CD4-positive, alpha-beta T cell treated with Interleukin-4 for 1 hour (primary cell): ENCODE results near the gene MPPED2.

Experiments
- DNase-seq, 2 donors: peaks; one replicate each; pipeline ENCODE4 v3.0.0-alpha.2; 2020 to 2022

The MPPED2 gene

DNA sequence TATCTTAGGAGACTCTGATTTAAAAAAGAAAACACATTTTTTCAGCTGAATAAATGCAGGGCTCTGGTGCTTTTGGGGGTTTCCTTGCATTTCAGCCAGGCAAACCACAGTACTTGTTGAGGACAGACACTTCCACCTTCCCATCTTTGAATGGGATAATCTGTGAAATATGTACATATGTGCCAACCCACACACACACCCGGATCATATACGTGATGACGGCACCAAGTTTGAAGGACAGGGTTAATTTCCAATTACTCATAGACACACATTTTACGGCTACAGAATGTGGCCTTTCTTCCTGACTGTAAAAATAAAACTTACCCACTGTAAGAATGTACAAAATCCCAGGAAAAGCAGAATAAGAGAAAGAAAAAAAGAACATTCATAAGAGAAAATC lies 104.4 kb downstream of the MPPED2 start:
- DNase-seq, result no peak

DNA sequence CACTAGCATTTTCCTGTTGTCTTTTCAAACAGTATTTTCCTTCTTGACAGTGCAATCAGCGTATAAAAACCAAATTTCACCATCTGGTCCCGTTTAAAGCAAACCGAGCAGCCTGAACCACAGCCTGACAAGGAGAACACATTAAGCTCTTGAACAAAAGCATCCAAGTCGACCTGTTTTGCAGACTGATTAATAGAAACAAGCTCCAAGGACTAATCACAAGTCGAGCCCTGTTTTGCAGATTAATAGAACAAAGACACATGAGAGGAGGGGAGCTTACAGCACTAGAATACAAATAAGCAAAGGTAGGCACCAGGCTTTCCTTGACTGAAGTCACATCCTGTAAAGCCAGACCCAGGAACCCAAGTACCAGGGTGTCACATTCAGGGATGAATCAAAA lies 104.8 kb downstream of the MPPED2 start:
- DNase-seq, result no peak

DNA sequence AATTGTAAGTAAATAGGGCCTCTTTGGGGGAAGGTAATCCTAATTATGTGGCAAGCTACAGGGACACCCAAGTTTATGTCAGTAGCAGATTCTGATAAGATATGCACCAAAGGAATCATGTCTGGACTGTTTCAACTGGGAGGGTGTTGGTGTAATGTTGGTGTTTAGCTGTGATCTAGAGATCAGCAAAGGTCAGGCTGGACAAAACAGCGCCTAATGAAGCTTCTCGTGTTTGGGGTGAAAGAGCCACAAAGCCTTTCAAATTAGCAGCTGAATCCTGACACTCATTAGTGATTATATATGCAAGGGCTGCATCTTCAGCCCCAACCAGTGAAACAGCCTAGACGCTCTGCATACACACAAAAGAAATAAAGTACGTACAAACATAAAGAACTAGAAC lies 106.3 kb downstream of the MPPED2 start:
- DNase-seq, result no peak

DNA sequence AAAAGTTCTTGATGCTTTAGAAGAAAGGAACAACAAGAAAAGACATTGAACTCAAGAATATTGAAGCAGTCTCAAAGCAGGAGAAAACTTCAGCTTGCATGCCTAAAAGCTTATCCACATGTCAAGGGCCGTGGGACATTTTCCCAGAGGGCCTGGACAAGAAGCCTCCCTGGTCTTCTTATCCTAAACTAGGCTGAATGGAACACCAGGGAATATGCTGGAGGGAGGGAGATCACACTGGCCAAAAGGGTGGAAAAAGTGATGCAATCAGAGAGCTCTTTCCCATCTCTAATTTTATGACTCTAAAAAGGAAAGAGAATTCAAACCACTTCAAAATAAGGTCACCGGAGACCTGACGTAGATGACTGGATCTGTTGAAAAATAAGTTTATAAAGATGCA lies 107.2 kb downstream of the MPPED2 start:
- no peak for DNase-seq

DNA sequence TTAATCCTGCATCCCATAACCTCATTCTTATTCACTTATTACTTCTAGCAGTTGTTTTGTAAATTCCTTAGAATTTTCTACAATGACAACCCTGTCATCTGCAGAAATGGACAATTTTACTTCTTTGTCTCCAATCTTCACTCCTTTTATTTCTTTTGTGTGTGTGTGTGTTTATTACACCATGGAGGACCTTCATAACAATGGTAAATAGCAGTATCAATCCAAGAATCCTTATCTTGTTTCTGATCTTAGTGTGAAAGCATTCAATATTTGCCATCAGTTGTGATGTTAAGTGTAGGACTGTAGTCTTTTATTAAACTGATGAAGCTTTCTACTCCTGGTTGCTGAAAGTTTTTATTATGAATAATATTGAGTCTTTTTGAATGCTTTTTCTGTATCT lies 109.1 kb downstream of the MPPED2 start:
- no peak for DNase-seq

DNA sequence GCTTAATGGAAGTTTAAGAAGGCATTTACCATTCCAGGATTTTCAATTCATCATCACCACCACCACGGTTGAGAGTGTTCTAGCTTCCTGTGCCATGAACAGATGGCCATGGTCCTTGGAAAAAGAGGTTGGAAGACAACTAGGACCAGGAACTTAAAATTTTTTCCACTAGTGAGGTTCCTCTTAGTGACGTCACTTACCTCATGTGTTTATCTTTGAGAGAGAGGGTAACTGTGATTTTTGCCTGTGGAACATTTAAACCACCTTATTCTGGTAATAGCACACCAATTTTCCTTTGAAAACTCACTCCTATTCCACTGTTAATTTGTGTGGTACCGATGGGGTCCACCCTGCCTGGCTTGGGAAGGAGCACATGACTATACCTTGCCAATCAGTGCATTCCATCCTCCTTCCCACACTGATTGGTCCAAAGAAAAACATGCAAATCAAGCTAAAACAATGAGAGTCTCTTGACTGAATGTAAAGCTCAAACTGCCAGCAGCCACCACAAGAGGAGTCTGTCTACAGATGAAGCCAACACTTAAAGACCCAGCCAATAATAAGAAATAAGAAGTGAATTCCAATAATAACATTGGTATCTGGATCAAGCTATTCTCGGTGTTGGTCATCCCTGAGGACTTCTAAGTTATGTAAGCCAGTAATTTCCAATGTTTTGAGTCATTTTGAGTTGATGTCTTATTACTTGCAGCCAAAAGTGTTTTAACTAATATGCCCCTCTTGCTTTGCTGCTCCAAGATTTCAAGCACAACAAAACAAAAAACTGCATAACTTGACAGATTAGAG lies 111.8 kb downstream of the MPPED2 start:
- no peak for DNase-seq

DNA sequence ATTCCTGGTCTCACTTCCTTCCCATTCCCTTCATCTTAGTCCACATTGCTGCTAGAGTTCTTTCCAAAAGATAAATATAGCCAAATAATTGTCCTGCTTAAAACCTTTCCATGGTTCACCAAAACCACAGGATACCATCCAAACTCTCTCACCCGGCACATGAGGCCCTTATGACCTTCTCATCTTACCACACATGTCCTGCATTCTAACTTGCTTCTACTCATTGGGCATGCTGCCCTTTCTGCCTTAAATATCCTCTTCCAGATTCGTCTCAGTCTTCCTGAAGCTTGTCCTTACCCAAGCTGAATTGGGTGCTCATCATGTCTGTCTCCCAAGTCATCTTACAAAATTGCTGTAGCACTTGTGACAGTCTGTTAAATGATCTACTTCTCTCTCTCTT lies 114.9 kb downstream of the MPPED2 start:
- no peak for DNase-seq

DNA sequence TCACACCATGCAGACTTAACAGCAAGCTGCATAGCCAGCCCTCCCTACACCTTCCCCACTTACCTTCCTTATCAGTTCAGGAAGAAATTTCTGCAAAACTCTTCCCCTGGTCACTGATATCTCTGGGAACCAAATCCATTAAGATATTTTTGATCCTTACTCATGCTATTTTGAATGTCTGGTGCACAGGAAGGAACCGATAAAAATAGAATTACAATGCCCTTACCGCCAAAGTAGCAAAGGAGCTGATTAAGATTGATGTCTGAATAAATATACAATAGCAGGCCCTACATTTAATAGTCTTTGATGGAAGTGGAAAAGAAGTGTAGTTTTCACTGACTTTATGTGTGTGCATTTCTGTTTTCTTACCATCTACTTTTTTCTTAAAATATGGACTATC lies 117.3 kb downstream of the MPPED2 start:
- DNase-seq, result no peak

DNA sequence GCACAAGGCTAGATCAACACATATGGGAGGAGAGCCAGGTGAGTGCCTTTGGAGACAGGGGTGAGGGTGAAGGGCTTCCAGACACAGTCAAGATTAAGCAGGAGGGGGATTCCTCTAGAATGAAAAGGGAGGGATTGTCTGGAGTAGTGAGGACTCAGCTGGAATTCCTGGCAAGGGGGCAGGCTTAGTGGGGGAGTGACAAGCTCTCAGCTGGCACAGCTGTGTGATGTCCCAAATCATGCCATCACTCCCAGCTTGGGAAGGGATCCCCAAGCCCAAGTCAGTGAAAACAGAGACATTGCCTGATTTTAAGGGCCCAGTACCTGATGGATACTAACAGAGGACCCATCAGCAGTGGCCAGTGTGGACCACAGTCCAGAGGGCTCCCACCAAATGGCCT lies 119.0 kb downstream of the MPPED2 start:
- DNase-seq, result no peak

DNA sequence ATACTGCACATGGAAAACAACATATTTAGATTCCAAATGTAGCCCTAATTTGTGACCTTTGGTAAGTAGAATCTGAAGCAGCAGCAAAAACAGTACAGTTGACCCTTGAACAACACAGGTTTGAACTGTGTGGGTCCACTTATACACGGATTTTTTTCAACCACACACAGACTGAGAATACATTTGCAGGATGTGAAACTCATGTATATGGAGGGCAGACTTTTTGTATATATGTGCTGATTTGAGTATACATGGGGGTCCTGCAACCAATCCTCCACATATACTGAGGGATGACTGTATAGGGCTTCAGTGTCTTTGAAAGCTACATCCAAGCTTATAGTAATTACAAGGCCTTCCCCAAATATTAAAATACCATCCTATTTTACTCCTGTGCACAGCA lies 120.5 kb downstream of the MPPED2 start:
- DNase-seq, result no peak

DNA sequence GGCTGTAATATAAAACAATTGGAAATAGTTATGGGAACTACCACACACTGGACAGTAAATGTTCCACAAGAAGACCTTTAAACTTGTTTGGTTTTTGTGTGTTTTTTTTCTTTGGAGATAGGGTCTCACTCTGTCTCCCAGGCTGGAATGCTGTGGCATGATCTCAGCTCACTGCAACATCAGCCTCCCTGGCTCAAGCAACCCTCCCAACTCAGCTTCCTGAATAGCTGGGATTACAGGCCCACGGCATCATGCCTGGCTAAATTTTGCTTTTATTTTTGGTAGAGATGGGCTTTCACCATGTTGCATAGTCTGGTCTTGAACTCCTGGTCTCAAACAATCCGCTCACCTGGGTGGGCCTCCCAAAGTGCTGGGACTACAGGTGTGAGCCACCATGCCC lies 121.0 kb downstream of the MPPED2 start:
- no peak for DNase-seq

DNA sequence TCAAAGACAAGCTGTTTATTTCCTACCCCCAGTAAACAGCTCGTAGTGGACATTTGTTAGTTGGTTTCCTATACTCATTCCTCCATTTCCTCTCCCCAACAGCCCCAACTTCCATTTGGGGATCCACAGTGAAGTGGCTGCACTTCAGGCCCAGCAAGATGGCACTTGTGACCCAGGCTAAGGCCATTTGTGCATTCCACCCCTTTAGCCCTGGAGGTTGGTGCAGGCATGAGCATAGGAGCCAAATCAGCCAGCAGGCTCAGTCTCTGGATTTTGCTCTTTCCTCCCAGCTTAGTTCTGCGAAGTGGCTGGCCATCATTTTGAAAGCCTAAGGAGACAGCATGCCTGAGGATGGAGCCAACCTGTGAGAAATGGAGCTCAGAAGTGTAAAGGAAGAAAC lies 122.9 kb downstream of the MPPED2 start:
- DNase-seq, result no peak

DNA sequence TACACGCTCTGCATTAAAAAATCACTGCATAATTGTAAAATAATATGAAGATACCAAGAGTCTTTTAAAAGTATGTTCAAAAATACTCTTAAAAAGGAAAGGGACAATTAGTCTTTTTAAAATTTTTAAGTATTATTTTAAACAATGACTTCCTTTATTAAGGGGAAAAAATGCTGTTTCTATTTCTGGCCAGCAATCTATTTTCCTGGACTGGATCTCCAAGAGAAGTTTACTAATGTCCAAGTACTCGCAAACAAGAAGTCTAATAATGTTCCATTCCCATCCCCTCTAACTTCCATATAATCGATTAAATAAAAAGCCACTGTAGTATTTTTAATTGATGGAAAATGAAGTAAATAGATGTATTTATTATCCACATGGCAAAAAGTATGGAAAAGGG lies 123.7 kb downstream of the MPPED2 start:
- DNase-seq, result no peak

DNA sequence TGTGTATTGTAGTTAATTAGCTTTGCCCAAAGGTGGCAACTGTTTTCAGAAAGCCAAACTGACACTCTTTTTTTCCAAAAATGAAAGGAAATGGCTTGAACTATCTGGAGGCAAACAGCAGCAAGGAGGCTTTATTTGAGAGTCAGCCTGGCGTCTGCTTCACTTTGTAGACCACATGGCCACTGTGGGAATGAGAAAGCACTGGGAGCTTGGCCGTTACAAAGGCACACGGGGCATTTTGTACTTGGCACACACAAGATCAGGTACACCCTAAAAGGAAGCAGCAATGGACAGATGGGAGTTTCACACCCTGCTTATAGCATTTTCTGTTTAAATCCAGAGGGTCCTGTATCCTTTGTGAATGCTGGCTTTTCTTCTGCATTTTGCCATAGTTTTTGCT lies 126.3 kb downstream of the MPPED2 start:
- DNase-seq, result no peak

DNA sequence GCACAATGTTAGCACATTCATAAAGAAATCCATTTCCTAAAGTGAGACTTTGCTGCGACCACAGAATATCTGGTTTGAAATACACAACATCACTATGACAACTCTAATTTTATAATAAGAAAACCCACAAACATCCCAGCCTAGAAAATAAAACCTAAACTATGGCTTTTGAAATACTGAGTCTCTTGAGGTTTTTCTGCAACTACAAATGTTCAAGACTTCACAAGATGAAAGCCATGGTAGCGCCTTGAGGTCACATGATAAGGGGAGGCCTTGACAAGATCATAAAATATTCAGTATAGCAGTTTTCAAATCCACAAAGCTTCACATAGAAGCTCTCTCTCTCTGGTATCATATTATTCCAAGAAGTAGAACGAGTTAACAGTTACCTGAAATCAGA lies 126.8 kb downstream of the MPPED2 start:
- no peak for DNase-seq

DNA sequence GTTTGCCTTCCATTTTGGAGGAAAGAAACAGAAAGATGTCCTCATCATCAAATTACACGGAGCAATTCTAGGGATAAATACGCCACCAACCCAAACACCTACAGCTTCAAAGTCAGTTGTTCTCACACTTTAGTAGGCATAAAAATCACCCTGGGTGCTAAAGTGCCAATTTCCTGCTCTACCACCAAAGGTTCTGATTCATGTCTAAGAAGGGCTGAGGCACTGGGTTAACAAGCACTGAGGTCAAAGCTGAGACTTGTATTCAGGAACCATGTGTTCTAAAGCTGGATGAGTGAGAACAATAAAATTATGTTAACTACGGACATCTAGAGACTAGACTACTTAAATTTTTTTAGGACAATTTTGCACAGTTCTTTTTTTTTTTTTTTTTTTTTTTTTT lies 127.6 kb downstream of the MPPED2 start:
- no peak for DNase-seq

DNA sequence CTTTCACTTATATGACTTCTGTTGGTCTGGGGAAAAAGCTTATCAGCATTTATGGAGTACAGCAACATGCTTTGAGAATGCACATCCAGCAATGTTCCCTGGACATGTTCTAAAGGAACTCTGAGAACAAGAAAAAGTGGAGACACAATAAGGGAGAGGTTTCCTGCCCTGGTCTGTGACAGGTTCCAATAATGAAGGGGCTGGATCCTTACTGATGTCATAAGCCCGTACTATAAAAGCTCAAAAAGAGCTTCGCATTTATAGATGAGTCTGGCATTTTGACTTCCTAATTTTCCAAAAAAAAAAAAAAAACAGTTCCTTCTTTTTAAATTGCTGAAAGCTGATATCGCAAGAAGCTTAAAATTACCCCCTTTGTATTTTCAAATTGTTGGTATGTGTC lies 129.1 kb downstream of the MPPED2 start:
- no peak for DNase-seq

DNA sequence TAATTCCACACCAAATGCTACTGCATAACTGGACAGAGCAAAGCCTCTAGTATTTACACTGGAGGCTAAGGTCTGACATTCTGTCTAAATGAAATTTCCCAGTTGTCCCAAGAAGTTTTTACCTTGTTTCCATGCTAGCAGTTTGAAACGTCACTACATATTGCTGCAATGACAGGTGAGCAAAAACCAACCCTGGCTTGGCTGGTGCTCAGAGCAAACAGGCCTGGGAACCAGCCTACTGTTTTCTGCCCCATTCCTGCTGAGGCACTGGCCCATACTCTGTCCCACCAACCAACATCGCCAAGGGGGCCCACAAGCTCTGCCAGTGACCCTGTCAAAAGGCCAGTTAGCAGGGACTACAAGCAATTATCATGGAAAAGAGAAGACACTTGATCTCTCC lies 131.1 kb downstream of the MPPED2 start:
- DNase-seq, result no peak

DNA sequence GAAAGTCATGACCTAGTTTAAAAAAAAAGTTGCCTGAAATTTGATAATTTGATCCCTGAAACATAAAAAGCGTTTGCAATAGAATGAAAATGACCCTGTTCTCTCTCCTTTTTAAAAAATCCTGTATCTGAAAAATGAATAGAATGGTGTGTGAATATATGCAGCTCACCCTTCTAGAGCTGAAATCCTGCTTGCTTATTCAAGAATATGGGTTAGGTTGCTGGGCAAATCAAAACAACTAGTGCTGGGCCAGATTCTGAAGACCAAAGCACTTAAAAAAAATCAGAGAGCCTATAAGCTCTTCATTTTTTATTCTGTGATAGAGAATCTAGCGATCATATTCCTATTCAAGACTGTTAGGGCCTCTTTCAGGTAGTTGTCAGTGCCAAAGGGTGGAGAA lies 131.6 kb downstream of the MPPED2 start:
- no peak for DNase-seq

DNA sequence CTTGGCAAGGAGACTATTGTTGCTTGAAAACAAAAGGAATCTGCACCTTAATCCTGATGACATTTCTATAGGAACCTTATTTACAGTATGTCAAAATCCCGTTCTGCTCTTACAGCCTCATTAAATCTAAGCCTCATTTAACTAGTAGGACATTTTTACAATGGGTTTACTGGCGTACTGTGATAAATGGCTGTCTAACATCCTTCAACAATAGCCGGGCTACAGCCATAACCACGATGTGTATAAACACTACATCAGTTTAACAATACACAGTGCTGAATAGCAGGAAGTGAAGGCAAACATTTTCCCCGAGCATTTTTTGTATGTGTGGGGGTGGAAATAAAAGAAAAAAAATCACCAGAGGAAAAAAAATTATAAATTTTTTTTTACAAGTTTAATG lies 132.0 kb downstream of the MPPED2 start:
- DNase-seq, result no peak

DNA sequence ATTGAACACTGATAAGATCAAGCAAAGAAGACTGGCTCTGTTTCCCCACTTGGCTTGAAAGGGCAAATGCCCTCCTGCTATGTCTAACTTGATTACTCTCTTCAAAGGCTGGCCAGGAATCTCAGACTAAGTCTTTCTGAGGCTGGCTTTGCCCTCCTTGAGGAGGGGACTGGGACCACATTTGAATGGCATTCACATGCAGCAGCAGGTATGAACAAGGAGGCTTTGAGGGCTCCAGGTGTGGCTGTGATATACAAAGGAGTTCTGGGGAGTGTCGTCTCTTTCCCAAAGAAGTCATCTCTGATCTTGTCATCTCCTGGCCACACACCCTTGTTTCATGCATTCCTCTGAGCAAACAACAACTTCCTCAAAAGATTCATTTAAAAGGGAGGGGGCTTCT lies 132.4 kb downstream of the MPPED2 start:
- DNase-seq, result no peak

DNA sequence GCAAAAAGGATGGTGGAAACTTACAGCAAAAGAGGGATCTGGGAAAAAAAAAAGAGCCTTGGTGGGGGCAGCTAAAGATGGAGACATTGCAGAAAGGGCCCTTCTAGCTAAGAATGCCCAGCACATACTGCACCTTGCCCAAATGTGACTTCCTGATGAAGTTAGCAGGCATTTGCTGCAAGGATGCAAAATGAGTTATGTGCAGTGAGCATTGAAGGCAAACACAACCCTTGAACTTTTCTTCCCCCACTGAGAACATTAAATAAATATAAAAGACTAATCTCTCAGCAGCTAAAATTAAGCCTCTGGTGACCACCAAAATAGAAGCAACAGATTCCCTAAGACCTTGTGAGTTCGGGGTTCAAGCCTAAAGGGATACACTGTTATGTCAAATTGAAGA lies 133.3 kb downstream of the MPPED2 start:
- DNase-seq, result no peak

DNA sequence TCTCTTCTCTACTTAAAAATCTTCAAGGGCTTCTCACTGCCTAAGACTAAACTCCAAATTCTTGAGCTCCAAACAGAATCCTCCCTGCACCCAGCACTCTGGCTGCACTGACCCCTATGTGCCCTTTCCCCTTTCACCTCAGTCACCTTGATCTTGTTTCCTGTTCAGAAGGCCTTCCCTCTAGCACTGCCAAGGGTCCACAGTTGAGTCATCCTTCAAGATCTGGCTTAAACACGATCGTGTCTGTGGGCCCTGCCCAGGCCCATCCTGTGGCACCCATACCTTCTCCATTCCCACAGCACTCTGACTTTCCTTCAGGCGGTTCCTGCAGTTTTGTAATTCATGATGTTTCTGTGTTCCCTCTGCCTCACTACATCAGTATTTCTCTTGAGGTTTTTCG lies 134.0 kb downstream of the MPPED2 start:
- no peak for DNase-seq

DNA sequence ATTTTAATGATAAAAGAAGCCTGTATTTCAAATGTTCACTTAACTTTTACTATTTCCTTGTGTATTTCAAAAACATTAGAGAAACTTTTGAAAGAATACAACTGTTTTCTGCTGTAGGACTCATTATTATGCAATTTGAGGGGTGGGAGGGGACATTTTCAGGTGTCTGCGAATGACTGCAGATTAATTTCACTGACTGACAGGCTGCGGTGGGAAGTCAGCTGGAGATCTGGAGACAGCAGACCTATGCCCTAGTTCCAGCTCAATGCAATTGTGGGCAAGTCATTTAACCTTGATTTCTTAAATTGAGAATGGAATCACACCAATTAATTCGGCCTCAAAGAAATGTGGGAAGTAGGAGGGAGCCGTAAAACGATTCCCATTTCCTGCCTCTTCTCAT lies 134.5 kb downstream of the MPPED2 start:
- DNase-seq, result no peak

DNA sequence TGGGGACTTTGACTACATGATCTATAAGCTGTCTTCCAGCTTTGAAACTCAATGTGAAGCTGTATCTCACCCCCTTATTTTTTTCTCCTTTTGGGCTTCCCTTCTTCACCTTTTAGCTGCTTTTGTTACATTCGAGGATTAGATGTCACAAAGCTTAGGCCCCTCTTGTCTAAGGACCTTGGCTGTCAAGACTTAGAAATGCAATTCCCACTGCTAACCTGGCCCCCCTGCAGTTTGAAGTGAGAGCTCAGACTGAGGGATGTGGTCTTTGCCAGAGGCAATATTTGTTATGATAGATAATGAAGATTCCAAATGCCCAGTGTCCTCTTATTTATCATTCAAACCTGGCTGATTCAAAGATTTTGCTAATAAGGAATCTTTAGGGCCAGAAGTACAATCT lies 135.0 kb downstream of the MPPED2 start:
- no peak for DNase-seq
